ENCODE results near the gene QPCTL. TPM values are rescaled to one million over a fixed set of nuclear protein-coding genes. Genes with fewer than 3 reads are reported as not detected.

QPCTL gene
- total RNA-seq, 1 experiment from 2014 or later, result 13.7 TPM

DNA sequence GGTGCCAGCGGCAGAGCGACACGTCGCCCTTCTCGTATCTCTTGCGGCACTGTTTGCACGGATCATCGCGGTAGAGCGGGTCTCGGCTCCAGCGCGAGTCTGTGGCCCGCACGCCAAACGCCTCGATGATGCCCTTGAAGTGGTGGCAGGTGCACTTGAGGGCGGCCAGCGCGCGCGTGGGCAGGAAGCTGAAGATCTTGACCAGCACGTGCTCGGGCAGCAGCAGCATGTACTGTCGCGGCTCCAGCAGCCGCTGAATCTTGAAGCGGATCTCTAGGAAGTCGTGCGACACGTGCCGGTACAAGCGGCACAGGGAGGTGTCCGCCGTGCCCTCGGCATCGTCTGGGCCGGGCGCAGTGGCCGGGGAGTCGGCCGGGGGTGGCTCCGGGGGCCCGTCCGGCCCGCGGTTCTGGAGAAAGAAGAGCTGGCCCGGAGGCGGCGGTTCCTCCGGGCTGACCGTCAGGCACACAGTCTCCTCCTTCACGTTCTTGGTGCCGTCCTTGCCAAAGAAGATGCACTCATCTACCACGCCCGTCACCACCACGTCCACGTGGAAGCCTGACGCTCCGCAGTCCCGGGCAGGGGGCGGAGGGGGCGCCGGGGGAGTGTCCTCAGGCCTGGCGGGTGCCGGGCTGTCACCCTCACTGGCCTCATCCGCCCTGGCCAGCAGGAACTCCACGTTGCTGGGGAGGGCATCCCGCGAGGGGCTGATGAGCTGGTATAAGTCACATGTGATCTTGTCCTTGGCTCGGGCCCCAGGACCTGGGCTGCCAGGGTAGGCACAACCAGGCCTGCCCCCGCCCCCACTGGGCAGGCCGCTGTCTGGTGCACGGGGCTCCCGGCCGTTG is 19.6 kb downstream of the QPCTL start:
- no peak overlapping the region for H3K23ac ChIP-seq (ENCODE audit: insufficient read length, low read depth, low read length)
- peaks cover 9% of the 10 kb centered on the region for H3K23me2 ChIP-seq (ENCODE audit: insufficient read length, low read depth, low read length, poor library complexity, severe bottlenecking)
- H3K4ac ChIP-seq (ENCODE audit: low read depth, low read length), result no peak overlapping the region

More for the DNA sequence above, 19.6 kb downstream of the QPCTL start:
- no peaks in the 10 kb centered on the region for H3K9me3 ChIP-seq (ENCODE audit: control insufficient read depth, low read depth, low read length)
- H2AK5ac ChIP-seq (ENCODE audit: insufficient read length, low read length), result no peak overlapping the region
- H3T11ph ChIP-seq (ENCODE audit: low read length), result no peak overlapping the region
- H3K27me3 Mint-ChIP-seq (ENCODE audit: low read depth), result no peaks in the 10 kb centered on the region; the same call in 1 of the 2 replicates
- no peaks in the 10 kb centered on the region for H3K79me1 ChIP-seq (ENCODE audit: insufficient read depth, low read depth, low read length, poor library complexity, severe bottlenecking)
- H3K14ac ChIP-seq (ENCODE audit: insufficient read depth, low read length), result no peak overlapping the region
- WGBS (ENCODE audit: extremely low coverage, insufficient read length, low lambda C conversion rate), result no CpG with 5 or more reads among the region's 76 CpGs
- no peak overlapping the region for H3K4me2 ChIP-seq (ENCODE audit: insufficient read depth, insufficient read length, low read length)
- H2BK20ac ChIP-seq (ENCODE audit: low read depth, low read length, poor library complexity, severe bottlenecking), result no peak overlapping the region
- no peak overlapping the region for H3K18ac ChIP-seq (ENCODE audit: insufficient read length, low read depth, low read length)
- no peak overlapping the region for H2BK12ac ChIP-seq (ENCODE audit: insufficient read length, low read depth, low read length)
- H3K9me3 Mint-ChIP-seq, result no peaks in the 10 kb centered on the region
- peaks cover 12% of the 10 kb centered on the region; the same call in 1 of the 2 replicates for H3K79me2 ChIP-seq (ENCODE audit: insufficient read depth, low read length)
- H2BK120ac ChIP-seq (ENCODE audit: low read depth, low read length, poor library complexity, severe bottlenecking), result no peak overlapping the region
- H2BK5ac ChIP-seq (ENCODE audit: insufficient read length, low read length), result no peak overlapping the region
- no peaks in the 10 kb centered on the region for H3K4me1 ChIP-seq (ENCODE audit: insufficient read depth, low read length)
- no peak overlapping the region for H3K56ac ChIP-seq (ENCODE audit: insufficient read length, low read depth, low read length)
- no peak overlapping the region for H4K8ac ChIP-seq (replicated peaks; ENCODE audit: insufficient read length, low read depth, low read length)
- TF ChIP-seq, protein P1, sequence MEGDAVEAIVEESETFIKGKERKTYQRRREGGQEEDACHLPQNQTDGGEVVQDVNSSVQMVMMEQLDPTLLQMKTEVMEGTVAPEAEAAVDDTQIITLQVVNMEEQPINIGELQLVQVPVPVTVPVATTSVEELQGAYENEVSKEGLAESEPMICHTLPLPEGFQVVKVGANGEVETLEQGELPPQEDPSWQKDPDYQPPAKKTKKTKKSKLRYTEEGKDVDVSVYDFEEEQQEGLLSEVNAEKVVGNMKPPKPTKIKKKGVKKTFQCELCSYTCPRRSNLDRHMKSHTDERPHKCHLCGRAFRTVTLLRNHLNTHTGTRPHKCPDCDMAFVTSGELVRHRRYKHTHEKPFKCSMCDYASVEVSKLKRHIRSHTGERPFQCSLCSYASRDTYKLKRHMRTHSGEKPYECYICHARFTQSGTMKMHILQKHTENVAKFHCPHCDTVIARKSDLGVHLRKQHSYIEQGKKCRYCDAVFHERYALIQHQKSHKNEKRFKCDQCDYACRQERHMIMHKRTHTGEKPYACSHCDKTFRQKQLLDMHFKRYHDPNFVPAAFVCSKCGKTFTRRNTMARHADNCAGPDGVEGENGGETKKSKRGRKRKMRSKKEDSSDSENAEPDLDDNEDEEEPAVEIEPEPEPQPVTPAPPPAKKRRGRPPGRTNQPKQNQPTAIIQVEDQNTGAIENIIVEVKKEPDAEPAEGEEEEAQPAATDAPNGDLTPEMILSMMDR (conservative IDR thresholded peaks at IDR 0.05), result no peak
- peaks cover 15 to 30% of the 10 kb centered on the region in 2 experiments for H3K4me1 Mint-ChIP-seq
- no peak overlapping the region for H3K27ac ChIP-seq (ENCODE audit: insufficient read length, low read depth, low read length)
- H4K20me1 ChIP-seq (ENCODE audit: control insufficient read depth, insufficient read depth, insufficient read length), result no peaks in the 10 kb centered on the region
- no peak overlapping the region for H3K9ac ChIP-seq (ENCODE audit: extremely low read depth, insufficient read length, low read length)
- H3K4me3 Mint-ChIP-seq, result no peak overlapping the region
- H4K5ac ChIP-seq (ENCODE audit: insufficient read length, low read depth, low read length), result no peak overlapping the region
- no peak for DNase-seq
- H2BK15ac ChIP-seq (ENCODE audit: low read depth, low read length), result no peak overlapping the region
- H4K91ac ChIP-seq (ENCODE audit: insufficient read length, low read depth, low read length), result no peak overlapping the region
- no peak overlapping the region for H3K27ac Mint-ChIP-seq
- no peak overlapping the region for H2AFZ ChIP-seq (ENCODE audit: low read length)
- peaks cover 13 to 22% (median 14%) of the 10 kb centered on the region in 3 experiments; a peak in 6 of 7 replicates for H3K36me3 Mint-ChIP-seq (ENCODE audit: insufficient read depth in 1 of 3, low read depth in 3 of 3)
- no peaks in the 10 kb centered on the region for H3K27me3 ChIP-seq (ENCODE audit: insufficient read depth, low read length)
